ENCODE measurements around the gene C11orf24. TPM values are rescaled to one million over a fixed set of nuclear protein-coding genes. Genes with fewer than 3 reads are reported as not detected.

The C11orf24 gene
- total and polyA plus RNA-seq, 9 of the 15 experiments (the other 6 are each of a cell fraction or from before 2014, with no cell fraction given), result 2.0 to 65.2 (median 32.5) TPM

GRCh38 chr11:68271781-68272608 is at the start of gene C11orf24 (continued):
- peak; percentile 91 for TF ChIP-seq GTF2E2 (tag; IDR thresholded peaks at IDR 0.05)
- peak; percentile 64; the same call in 1 of the 2 replicates for TF ChIP-seq NBN (IDR thresholded peaks at IDR 0.05; ENCODE audit: low read depth)
- TF ChIP-seq MAZ (CRISPR knock-in tag; conservative IDR thresholded peaks at IDR 0.05 in 1 of 2, IDR thresholded peaks at IDR 0.05 in 1 of 2), result peak; percentile 84 to 96
- TF ChIP-seq HOXB6 (CRISPR knock-in tag; IDR thresholded peaks at IDR 0.05; ENCODE audit: borderline replicate concordance), result peak; percentile 62; the same call in 1 of the 2 replicates
- TF ChIP-seq KLF1 (tag; IDR thresholded peaks at IDR 0.05), result peak; percentile 91
- TF ChIP-seq MAX (CRISPR knock-in tag; IDR thresholded peaks at IDR 0.05), result peak; percentile 54; the same call in 1 of the 2 replicates
- peak; percentile 56; the same call in 1 of the 2 replicates for TF ChIP-seq SIN3B (IDR thresholded peaks at IDR 0.05; ENCODE audit: low read depth)
- TF ChIP-seq CHD2 (IDR thresholded peaks at IDR 0.05; ENCODE audit: low read depth, low read length), result no peak
- peak; percentile 98 for TF ChIP-seq GABPA (tag; conservative IDR thresholded peaks at IDR 0.05; ENCODE audit: low read depth)
- TF ChIP-seq TFAP4 (CRISPR knock-in tag; IDR thresholded peaks at IDR 0.05; ENCODE audit: borderline replicate concordance), result peak; percentile 83; the same call in 1 of the 2 replicates
- no peak for TF ChIP-seq RNF219 (CRISPR knock-in tag; IDR thresholded peaks at IDR 0.05)
- peak; percentile 56 for TF ChIP-seq HCFC1 (IDR thresholded peaks at IDR 0.05; ENCODE audit: low read depth, low read length)
- TF ChIP-seq POLR2A (conservative IDR thresholded peaks at IDR 0.05), result peak; percentile 95
- TF ChIP-seq LCOR (CRISPR knock-in tag; IDR thresholded peaks at IDR 0.05), result no peak; the same call in 1 of the 2 replicates
- no peak for TF ChIP-seq ETV6 (IDR thresholded peaks at IDR 0.05; ENCODE audit: borderline replicate concordance in 1 of 2, low read depth in 2 of 2, low read length in 1 of 2)
- TF ChIP-seq ETV6 (CRISPR knock-in tag; IDR thresholded peaks at IDR 0.05; ENCODE audit: borderline replicate concordance), result no peak; the same call in 1 of the 2 replicates
- no peak for TF ChIP-seq CCAR2 (IDR thresholded peaks at IDR 0.05; ENCODE audit: low read depth, low read length)
- TF ChIP-seq OTX1 (CRISPR knock-in tag; IDR thresholded peaks at IDR 0.05), result 0 out of 2 replicates have a peak, but pooled peaks have one; percentile 44
- TF ChIP-seq E2F1 (CRISPR knock-in tag; IDR thresholded peaks at IDR 0.05), result no peak
- TF ChIP-seq L3MBTL2 (IDR thresholded peaks at IDR 0.05), result peak; percentile 91
- TF ChIP-seq CHCHD3 (CRISPR knock-in tag; IDR thresholded peaks at IDR 0.05), result no peak
- no peak for TF ChIP-seq SMC3 (conservative IDR thresholded peaks at IDR 0.05; ENCODE audit: insufficient read depth, low read depth, low read length)
- TF ChIP-seq SIN3A (IDR thresholded peaks at IDR 0.05; ENCODE audit: borderline replicate concordance in 2 of 2, control insufficient read depth in 1 of 2, low read depth in 2 of 2, low read length in 2 of 2), result peak; percentile 33 to 78; a peak in 3 of 4 replicates
- TF ChIP-seq ZBTB17 (CRISPR knock-in tag; IDR thresholded peaks at IDR 0.05), result peak; percentile 64; the same call in 1 of the 2 replicates
